Motor neuron (in vitro differentiated cells): ENCODE measurements around the gene SNRNP70. TPM values are rescaled to one million over a fixed set of nuclear protein-coding genes. Genes with fewer than 3 reads are reported as not detected.

Source experiments
- ATAC-seq, 8 experiments: fragments of 200-7000 bp; cut with Tn5 transposase; replicated peaks in 6 of 8; 2 replicates each; pipeline ENCODE4 v1.8.0; 2021; ENCODE audit warnings: mild to moderate bottlenecking in 8 of 8, moderate library complexity in 8 of 8
- H3K27ac ChIP-seq, 2 donors: fragments of 250-450 bp; sonication (Bioruptor Pico); 2 replicates each; pipeline ENCODE4 v1.9.0; 2021; ENCODE audit warnings: antibody characterized with exemption in 2 of 2, mild to moderate bottlenecking in 2 of 2, moderate library complexity in 1 of 2
- H3K4me1 ChIP-seq, 2 donors: fragments of 250-450 bp; sonication (Bioruptor Pico); replicated peaks in 1 of 2; 2 replicates each; pipeline ENCODE4 v1.6.1; 2021; ENCODE audit warnings: antibody characterized with exemption in 2 of 2, mild to moderate bottlenecking in 2 of 2, moderate library complexity in 1 of 2
- H3K4me3 ChIP-seq, 5 donors: fragments of 250-450 bp; sonication (Bioruptor Pico); 2 replicates each; pipeline ENCODE4 v1.9.0; 2021; ENCODE audit warnings: antibody characterized with exemption in 5 of 5, mild to moderate bottlenecking in 5 of 5, moderate library complexity in 4 of 5
- WGBS, 10 experiments: fragments of 450-650 bp; shearing (Covaris generic); methylation state at CpG; one replicate each; pipeline ENCODE4 v1.0.0; 2022; 5-methylcytosine and 5-hydroxymethylcytosine counted together
- in situ Hi-C, 9 experiments: fragments of 400-800 bp; cut with MboI; loops; one replicate each; pipeline ENCODE4 v1.15.0; 2021; ENCODE audit warnings: low sequenced_read_pairs in 9 of 9, low pct_unique_long_range_greater_than_20kb in 2 of 9; ENCODE audit not compliant: unreplicated experiment in 9 of 9
- total RNA-seq, 8 experiments: library from RNA; unstranded; fragments of 300-600 nt; gene quantifications; 2 replicates each; pipeline versions ENCODE4 v1.2.3 to v1.2.4, GENCODE V29; 2022

The SNRNP70 gene
- total RNA-seq, 8 experiments from 2014 or later = 101 to 312 (median 157) TPM

GRCh38 chr19:49094505-49095482, 9.5 kb downstream of the SNRNP70 start:
- no peak overlapping the region for H3K4me3 ChIP-seq
- H3K27ac ChIP-seq = no peak overlapping the region
- ATAC-seq = peak in 6 of 8 experiments; percentile 13 to 89 (median 48)
- H3K4me1 ChIP-seq = no peaks in the 10 kb centered on the region
- WGBS, 10 experiments = 68 to 95% (median 86%) methylated on average over 2 to 21 of the region's 23 CpGs; no CpG with 5 or more reads in 1 of the 10 experiments
- in situ Hi-C loops = loop anchor here in 5 of 9 experiments (25.0 kb wide), 1 partner anchor 118 kb away; no protein-coding TSS in a partner anchor

GRCh38 chr19:49097453-49098288, 12.4 kb downstream of the SNRNP70 start:
- peak; percentile 54 to 83 (median 78) for ATAC-seq
- Histone ChIP-seq H3K27ac (no peak overlapping the region), H3K4me3 (no peak overlapping the region), H3K4me1 (no peaks in the 10 kb centered on the region)
- 14 to 77% (median 60%) methylated on average over 1 to 6 of the region's 8 CpGs; no CpG with 5 or more reads in 3 of the 10 experiments for WGBS, 10 experiments
- in situ Hi-C loops = loop anchor here in 5 of 9 experiments (25.0 kb wide), 1 partner anchor 115 kb away; no protein-coding TSS in a partner anchor

DNA sequence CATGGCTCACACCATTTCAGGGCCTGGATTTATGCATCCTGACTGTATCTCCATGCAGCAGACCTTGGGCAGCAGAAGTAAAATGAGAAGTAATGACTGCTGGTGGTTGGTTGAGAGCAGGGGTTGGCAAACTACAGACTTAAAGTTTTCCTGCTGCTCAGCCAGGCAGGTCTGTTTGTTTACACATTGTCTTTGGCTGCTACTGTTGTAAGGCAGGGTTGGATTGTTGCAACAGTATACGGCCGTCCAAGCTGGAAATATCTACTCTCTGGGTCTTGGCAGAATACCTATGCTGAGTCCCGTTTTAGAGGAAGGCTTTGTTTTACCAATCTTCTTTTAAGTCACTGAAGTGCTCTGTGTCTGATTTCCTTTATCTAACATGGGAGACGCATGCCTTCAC, 13.5 kb downstream of the SNRNP70 start:
- no peak overlapping the region for H3K27ac ChIP-seq
- H3K4me1 ChIP-seq = peaks cover 6 to 8% of the 10 kb centered on the region in 2 donors
- no peak for ATAC-seq
- WGBS, 10 experiments = 67 to 100% (median 90%) methylated on average over 1 to 4 of the region's 4 CpGs; no CpG with 5 or more reads in 5 of the 10 experiments
- in situ Hi-C loops = loop anchor here in 5 of 9 experiments (25.0 kb wide), 1 partner anchor 114 kb away; no protein-coding TSS in a partner anchor
- H3K4me3 ChIP-seq = no peak overlapping the region

DNA sequence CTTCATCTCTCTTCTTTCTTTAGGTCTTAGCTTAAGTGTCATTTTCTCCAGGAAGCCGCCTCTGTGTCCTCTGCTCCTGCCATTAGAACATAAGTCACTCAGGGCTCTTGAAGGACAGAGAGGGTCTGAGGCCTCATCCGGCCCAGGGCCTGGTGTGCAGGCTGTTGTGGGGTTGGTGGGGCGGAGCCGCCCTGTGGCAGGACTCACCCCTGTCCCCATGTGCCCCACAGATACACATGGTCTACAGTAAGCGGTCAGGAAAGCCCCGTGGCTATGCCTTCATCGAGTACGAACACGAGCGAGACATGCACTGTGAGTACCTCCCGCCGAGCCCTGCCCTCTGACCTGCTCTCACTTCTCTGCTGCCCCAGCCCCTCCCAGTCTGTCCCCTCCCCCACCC, 15.9 kb downstream of the SNRNP70 start:
- WGBS, 10 experiments = 76 to 100% methylated on average over 1 to 4 of the region's 12 CpGs; no CpG with 5 or more reads in 8 of the 10 experiments
- no peak for ATAC-seq
- no peak overlapping the region for H3K4me3 ChIP-seq
- in situ Hi-C loops = no loop called here
- H3K27ac ChIP-seq = peak overlapping the region in 1 of 2 donors; percentile 29
- H3K4me1 ChIP-seq = peaks cover 23 to 24% of the 10 kb centered on the region in 2 donors

DNA sequence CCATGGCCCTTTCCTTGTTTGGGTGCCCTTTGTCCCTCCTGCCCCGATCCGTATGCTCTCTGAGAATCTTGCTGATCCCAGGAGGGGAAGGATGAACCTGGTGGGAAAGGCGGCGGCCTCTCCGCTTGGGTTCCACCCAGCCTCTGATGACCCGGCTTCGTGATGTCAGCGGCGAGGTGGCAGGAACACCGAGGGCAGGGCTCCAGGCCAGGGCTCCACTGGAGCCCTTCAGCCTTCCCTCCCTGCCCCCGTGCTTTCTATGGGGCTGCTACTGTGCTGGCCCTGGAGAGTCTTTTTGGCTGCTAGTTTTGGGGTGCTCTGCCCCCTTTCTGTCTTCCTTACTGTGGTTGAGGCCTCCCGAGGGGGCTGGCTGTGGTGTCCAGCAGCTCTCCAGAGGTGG, 17.1 kb downstream of the SNRNP70 start:
- in situ Hi-C loops = no loop called here
- no peak overlapping the region for H3K27ac ChIP-seq
- WGBS, 10 experiments = 80 to 100% methylated on average over 2 to 3 of the region's 12 CpGs; no CpG with 5 or more reads in 8 of the 10 experiments

GRCh38 chr19:49103331-49104085, 18.3 kb downstream of the SNRNP70 start:
- no CpG with 5 or more reads among the region's 33 CpGs for WGBS, 10 experiments
- H3K27ac ChIP-seq = peak overlapping the region; percentile 93
- in situ Hi-C loops = no loop called here

More for the DNA sequence above, 17.1 kb downstream of the SNRNP70 start:
- H3K4me1 ChIP-seq = peaks cover 23 to 24% of the 10 kb centered on the region in 2 donors
- ATAC-seq = no peak
- H3K4me3 ChIP-seq = no peak overlapping the region

GRCh38 chr19:49104229-49104864, 19.1 kb downstream of the SNRNP70 start:
- in situ Hi-C loops = no loop called here
- WGBS, 10 experiments = 0 to 100% (median 45%) methylated on average over 1 to 2 of the region's 30 CpGs; no CpG with 5 or more reads in 7 of the 10 experiments
- Histone ChIP-seq H3K4me1 (peaks cover 23 to 24% of the 10 kb centered on the region in 2 donors), H3K27ac (peak overlapping the region; percentile 93), H3K4me3 (no peak overlapping the region)
- ATAC-seq = peak in 5 of 8 experiments; percentile 37 to 89 (median 81)

More at GRCh38 chr19:49103331-49104085, 18.3 kb downstream of the SNRNP70 start:
- Histone ChIP-seq H3K4me3 (no peak overlapping the region), H3K4me1 (peaks cover 23 to 24% of the 10 kb centered on the region in 2 donors)
- ATAC-seq = peak in 4 of 8 experiments; percentile 6 to 26 (median 20)

GRCh38 chr19:49106648-49107135, 21.4 kb downstream of the SNRNP70 start:
- ATAC-seq = peak in 6 of 8 experiments; percentile 11 to 72 (median 50)
- Histone ChIP-seq H3K4me1 (peaks cover 23 to 24% of the 10 kb centered on the region in 2 donors), H3K27ac (no peak overlapping the region), H3K4me3 (no peak overlapping the region)
- WGBS, 10 experiments = 57 to 100% (median 74%) methylated on average over 1 to 12 of the region's 12 CpGs; no CpG with 5 or more reads in 1 of the 10 experiments
- in situ Hi-C loops = no loop called here

DNA sequence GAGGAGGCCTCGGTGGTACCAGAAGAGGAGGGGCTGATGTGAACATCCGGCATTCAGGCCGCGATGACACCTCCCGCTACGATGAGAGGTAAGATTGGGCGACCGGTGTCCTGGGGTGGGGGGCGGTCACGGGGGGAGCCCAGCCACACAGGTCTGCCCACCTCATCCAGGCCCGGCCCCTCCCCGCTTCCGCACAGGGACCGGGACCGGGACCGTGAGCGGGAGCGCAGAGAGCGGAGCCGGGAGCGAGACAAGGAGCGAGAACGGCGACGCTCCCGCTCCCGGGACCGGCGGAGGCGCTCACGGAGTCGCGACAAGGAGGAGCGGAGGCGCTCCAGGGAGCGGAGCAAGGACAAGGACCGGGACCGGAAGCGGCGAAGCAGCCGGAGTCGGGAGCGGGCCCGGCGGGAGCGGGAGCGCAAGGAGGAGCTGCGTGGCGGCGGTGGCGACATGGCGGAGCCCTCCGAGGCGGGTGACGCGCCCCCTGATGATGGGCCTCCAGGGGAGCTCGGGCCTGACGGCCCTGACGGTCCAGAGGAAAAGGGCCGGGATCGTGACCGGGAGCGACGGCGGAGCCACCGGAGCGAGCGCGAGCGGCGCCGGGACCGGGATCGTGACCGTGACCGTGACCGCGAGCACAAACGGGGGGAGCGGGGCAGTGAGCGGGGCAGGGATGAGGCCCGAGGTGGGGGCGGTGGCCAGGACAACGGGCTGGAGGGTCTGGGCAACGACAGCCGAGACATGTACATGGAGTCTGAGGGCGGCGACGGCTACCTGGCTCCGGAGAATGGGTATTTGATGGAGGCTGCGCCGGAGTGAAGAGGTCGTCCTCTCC, 22.6 kb downstream of the SNRNP70 start:
- H3K27ac ChIP-seq = no peak overlapping the region
- WGBS, 10 experiments = 80 to 100% (median 96%) methylated on average over 1 to 12 of the region's 93 CpGs; no CpG with 5 or more reads in 5 of the 10 experiments
- in situ Hi-C loops = no loop called here

DNA sequence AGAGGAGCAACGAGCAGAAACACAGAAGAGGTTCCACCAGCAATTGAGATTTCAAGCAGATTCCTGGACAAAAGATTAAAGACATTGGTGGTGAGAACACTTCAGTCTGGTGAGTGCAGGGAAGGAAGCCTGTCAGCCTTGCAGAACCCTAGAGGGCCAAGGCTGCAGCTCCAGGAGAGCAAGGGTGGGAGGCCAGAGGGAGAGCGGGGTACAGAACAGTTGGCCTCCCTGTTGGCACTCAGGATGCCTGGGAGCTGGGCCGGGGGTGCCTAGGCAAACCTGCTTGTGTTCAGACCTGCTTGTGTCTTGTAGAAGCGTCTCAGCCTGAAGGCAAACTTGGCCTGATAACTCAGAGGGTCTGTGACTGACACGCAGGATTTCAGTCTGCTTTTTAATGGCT, 23.8 kb downstream of the SNRNP70 start:
- H3K27ac ChIP-seq = no peak overlapping the region
- no peak overlapping the region for H3K4me3 ChIP-seq
- peaks cover 21 to 25% of the 10 kb centered on the region in 2 donors for H3K4me1 ChIP-seq
- in situ Hi-C loops = no loop called here
- ATAC-seq = no peak
- WGBS, 10 experiments = 65 to 100% (median 91%) methylated on average over 1 to 4 of the region's 5 CpGs; no CpG with 5 or more reads in 3 of the 10 experiments

More for the DNA sequence above, 22.6 kb downstream of the SNRNP70 start:
- no peak for ATAC-seq
- H3K4me3 ChIP-seq = no peak overlapping the region
- peaks cover 23 to 24% of the 10 kb centered on the region in 2 donors for H3K4me1 ChIP-seq
